ENCODE measurements around the gene CLDN22. TPM values are rescaled to one million over a fixed set of nuclear protein-coding genes. Genes with fewer than 3 reads are reported as not detected.
A peak's percentile ranks its signal among the peaks of the same experiment; 100 is the strongest.

Gene CLDN22
- total and polyA plus RNA-seq, 2 donors (not counting 1 experiment from before 2014, with no cell fraction given) = under 0.01 TPM; not detected in 1

DNA sequence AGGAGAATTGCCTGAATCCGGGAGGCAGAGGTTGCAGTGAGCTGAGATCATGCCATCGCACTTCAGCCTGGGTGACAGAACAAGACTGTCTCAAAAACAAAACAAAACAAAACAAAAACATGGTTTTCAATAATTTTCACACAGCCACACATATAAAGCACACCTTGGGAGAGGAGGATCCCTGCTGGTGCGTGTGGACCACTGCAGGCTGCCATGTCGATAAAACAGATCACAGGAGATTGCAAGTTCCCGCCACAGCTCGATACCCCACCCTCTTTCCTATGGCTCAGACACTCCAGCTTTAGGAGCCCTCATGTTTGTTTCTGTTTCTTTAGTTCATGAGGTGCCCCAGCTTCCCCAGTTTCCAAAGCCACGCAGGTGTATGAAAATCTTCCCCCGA is 33.5 kb upstream of the CLDN22 start:
- Histone ChIP-seq H2AFZ (ENCODE audit: low read length) (no peak overlapping the region), H3K9ac (ENCODE audit: insufficient read depth, low read length) (no peak overlapping the region), H3K27ac (ENCODE audit: insufficient read depth, low read length) (no peak overlapping the region), H4K20me1 (ENCODE audit: control insufficient read depth, extremely low read depth, insufficient read depth, low read length) (no peaks in the 10 kb centered on the region), H3K9me3 (ENCODE audit: control insufficient read depth, insufficient read depth, low read depth, low read length) (no peaks in the 10 kb centered on the region), H3K36me3 (ENCODE audit: control insufficient read depth, insufficient read depth, low read length) (no peaks in the 10 kb centered on the region), H3K27me3 (ENCODE audit: control insufficient read depth, insufficient read depth, low read length) (no peaks in the 10 kb centered on the region), H3K4me2 (ENCODE audit: extremely low read depth, insufficient read depth, low read length) (no peak overlapping the region), H3K4me3 (replicated peaks in 1 of 4; ENCODE audit: control extremely low read depth in 1 of 4, insufficient read depth in 1 of 4, low read depth in 3 of 4, low read length in 4 of 4) (no peak overlapping the region), H3K79me2 (ENCODE audit: control insufficient read depth, insufficient read depth, low read length) (no peaks in the 10 kb centered on the region), H3K4me1 (ENCODE audit: control insufficient read depth, extremely low read depth, insufficient read depth, low read length) (peaks cover 18% of the 10 kb centered on the region)
- no peak for DNase-seq (ENCODE audit: low read depth in 2 of 2)
- TF ChIP-seq, protein P1, sequence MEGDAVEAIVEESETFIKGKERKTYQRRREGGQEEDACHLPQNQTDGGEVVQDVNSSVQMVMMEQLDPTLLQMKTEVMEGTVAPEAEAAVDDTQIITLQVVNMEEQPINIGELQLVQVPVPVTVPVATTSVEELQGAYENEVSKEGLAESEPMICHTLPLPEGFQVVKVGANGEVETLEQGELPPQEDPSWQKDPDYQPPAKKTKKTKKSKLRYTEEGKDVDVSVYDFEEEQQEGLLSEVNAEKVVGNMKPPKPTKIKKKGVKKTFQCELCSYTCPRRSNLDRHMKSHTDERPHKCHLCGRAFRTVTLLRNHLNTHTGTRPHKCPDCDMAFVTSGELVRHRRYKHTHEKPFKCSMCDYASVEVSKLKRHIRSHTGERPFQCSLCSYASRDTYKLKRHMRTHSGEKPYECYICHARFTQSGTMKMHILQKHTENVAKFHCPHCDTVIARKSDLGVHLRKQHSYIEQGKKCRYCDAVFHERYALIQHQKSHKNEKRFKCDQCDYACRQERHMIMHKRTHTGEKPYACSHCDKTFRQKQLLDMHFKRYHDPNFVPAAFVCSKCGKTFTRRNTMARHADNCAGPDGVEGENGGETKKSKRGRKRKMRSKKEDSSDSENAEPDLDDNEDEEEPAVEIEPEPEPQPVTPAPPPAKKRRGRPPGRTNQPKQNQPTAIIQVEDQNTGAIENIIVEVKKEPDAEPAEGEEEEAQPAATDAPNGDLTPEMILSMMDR (conservative IDR thresholded peaks at IDR 0.05 in 1 of 2, IDR thresholded peaks at IDR 0.05 in 1 of 2; ENCODE audit: low read depth in 1 of 2, low read length in 2 of 2) = no peak
- no peak for TF ChIP-seq EZH2 (IDR thresholded peaks at IDR 0.05; ENCODE audit: low read length, missing control alignments)

DNA sequence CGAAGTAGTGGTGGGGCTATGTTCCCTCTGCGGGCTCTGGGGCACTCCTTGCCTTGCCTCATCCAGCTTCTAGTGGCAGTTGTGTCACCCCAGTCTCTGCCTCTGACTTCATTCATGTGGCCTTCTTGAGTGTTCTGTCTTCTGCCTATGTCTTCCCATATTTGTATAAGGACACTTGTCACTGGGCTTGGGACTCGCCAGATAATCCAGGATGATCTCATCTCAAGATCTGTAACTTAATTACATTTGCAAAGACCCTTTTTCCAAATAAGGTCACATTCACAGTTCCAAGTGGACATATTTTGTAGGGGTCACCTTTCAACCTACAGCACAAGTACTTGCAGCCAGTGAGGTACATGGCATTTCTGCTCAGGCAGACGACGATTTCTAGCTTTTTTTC is 32.5 kb upstream of the CLDN22 start:
- no peak overlapping the region for H3K4me2 ChIP-seq (ENCODE audit: extremely low read depth, insufficient read depth, low read length)
- H2AFZ ChIP-seq (ENCODE audit: low read length) = no peak overlapping the region
- H3K9me3 ChIP-seq (ENCODE audit: control insufficient read depth, insufficient read depth, low read depth, low read length) = no peaks in the 10 kb centered on the region
- H4K20me1 ChIP-seq (ENCODE audit: control insufficient read depth, extremely low read depth, insufficient read depth, low read length) = no peaks in the 10 kb centered on the region
- H3K27me3 ChIP-seq (ENCODE audit: control insufficient read depth, insufficient read depth, low read length) = no peaks in the 10 kb centered on the region
- H3K27ac ChIP-seq (ENCODE audit: insufficient read depth, low read length) = no peak overlapping the region
- peaks cover 23% of the 10 kb centered on the region for H3K4me1 ChIP-seq (ENCODE audit: control insufficient read depth, extremely low read depth, insufficient read depth, low read length)
- TF ChIP-seq, protein P1 (conservative IDR thresholded peaks at IDR 0.05 in 1 of 2, IDR thresholded peaks at IDR 0.05 in 1 of 2; ENCODE audit: low read depth in 1 of 2, low read length in 2 of 2) = no peak
- TF ChIP-seq EZH2 (IDR thresholded peaks at IDR 0.05; ENCODE audit: low read length, missing control alignments) = no peak
- H3K36me3 ChIP-seq (ENCODE audit: control insufficient read depth, insufficient read depth, low read length) = no peaks in the 10 kb centered on the region
- no peak for DNase-seq (ENCODE audit: low read depth in 2 of 2)
- H3K9ac ChIP-seq (ENCODE audit: insufficient read depth, low read length) = no peak overlapping the region
- H3K79me2 ChIP-seq (ENCODE audit: control insufficient read depth, insufficient read depth, low read length) = no peaks in the 10 kb centered on the region
- H3K4me3 ChIP-seq (replicated peaks in 1 of 4; ENCODE audit: control extremely low read depth in 1 of 4, insufficient read depth in 1 of 4, low read depth in 3 of 4, low read length in 4 of 4) = no peak overlapping the region

DNA sequence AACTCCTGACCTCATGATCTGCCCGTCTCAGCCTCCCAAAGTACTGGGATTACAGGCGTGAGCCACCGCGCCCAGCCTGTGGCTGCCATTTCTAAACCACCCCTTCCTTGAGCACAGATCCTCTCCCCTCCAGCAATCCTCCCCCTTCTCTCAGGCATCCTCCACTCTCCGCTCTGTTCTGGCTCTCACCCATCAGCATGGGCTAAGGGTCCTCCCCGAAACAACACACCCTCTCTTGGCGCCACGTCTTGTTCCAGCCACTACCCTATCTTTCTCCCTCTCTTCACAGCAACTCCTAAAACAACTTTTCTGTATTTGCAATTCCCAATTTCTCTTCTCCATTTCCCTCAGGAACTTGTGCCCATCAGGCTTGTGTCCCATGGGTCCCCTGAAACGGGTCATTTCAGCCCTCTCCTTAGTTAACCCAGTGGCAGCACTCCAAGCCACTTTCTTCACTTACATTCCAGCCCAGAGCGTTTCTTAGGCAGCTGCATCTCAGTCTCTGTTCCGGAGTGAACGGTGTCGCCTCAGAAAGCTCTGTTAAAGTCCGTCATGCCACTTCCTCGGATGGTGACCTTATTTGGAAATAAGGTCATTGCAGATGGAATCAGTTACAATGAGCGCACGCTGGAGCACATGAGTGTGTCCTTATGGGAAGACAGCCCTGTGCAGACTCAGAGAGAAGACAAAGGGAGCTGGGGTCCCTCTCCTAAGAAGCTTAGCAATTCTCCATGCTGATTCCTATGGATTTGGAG is 30.4 kb upstream of the CLDN22 start:
- DNase-seq (ENCODE audit: low read depth in 2 of 2) = no peak
- H2AFZ ChIP-seq (ENCODE audit: low read length) = peak overlapping the region; percentile 20
- H3K4me2 ChIP-seq (ENCODE audit: extremely low read depth, insufficient read depth, low read length) = no peak overlapping the region

More for the DNA sequence above, 30.4 kb upstream of the CLDN22 start:
- Histone ChIP-seq H3K36me3 (ENCODE audit: control insufficient read depth, insufficient read depth, low read length) (no peaks in the 10 kb centered on the region), H3K9ac (ENCODE audit: insufficient read depth, low read length) (peak overlapping the region; percentile 26), H3K4me3 (replicated peaks in 1 of 4; ENCODE audit: control extremely low read depth in 1 of 4, insufficient read depth in 1 of 4, low read depth in 3 of 4, low read length in 4 of 4) (no peak overlapping the region), H3K27ac (ENCODE audit: insufficient read depth, low read length) (peak overlapping the region; percentile 58), H3K9me3 (ENCODE audit: control insufficient read depth, insufficient read depth, low read depth, low read length) (no peaks in the 10 kb centered on the region), H3K27me3 (ENCODE audit: control insufficient read depth, insufficient read depth, low read length) (no peaks in the 10 kb centered on the region), H3K4me1 (ENCODE audit: control insufficient read depth, extremely low read depth, insufficient read depth, low read length) (peaks cover 19% of the 10 kb centered on the region), H4K20me1 (ENCODE audit: control insufficient read depth, extremely low read depth, insufficient read depth, low read length) (no peaks in the 10 kb centered on the region), H3K79me2 (ENCODE audit: control insufficient read depth, insufficient read depth, low read length) (no peaks in the 10 kb centered on the region)
- TF ChIP-seq, protein P1 (conservative IDR thresholded peaks at IDR 0.05 in 1 of 2, IDR thresholded peaks at IDR 0.05 in 1 of 2; ENCODE audit: low read depth in 1 of 2, low read length in 2 of 2) = no peak
- TF ChIP-seq EZH2 (IDR thresholded peaks at IDR 0.05; ENCODE audit: low read length, missing control alignments) = no peak

Data from fibroblast of lung (primary cell).